Neutrophil (primary cell): ENCODE results near the gene NOP9.
A peak's percentile ranks its signal among the peaks of the same experiment; 100 is the strongest.

ENCODE experiments used
- H3K27ac ChIP-seq: fragments of 200-600 bp; sonication (generic); 2 replicates; pipeline ENCODE4 v1.5.1; 2016; ENCODE audit warnings: mild to moderate bottlenecking, moderate library complexity
- H3K27me3 ChIP-seq: fragments of 200-600 bp; sonication (generic); 2 replicates; pipeline ENCODE4 v1.6.0; 2016; ENCODE audit warnings: mild to moderate bottlenecking
- H3K36me3 ChIP-seq: fragments of 200-600 bp; sonication (generic); 2 replicates; pipeline ENCODE4 v1.5.1; 2017
- H3K4me1 ChIP-seq, 2 experiments: fragments of 200-600 bp in 1 of 2; sonication (generic) in 1 of 2; 1 replicate in 1 of 2; 2 replicates in 1 of 2; pipeline versions ENCODE4 v1.5.1 to v1.6.1; 2013 to 2016; ENCODE audit warnings: low read depth in 1 of 2, low read length in 1 of 2, mild to moderate bottlenecking in 1 of 2, moderate library complexity in 1 of 2; ENCODE audit not compliant: control insufficient read depth in 1 of 2, insufficient read depth in 1 of 2
- H3K4me3 ChIP-seq, 2 experiments: fragments of 200-600 bp in 1 of 2; sonication (generic) in 1 of 2; 1 replicate in 1 of 2; 2 replicates in 1 of 2; pipeline ENCODE4 v1.5.1; 2013 to 2016; ENCODE audit warnings: low read depth in 1 of 2, low read length in 1 of 2, mild to moderate bottlenecking in 1 of 2, moderate library complexity in 1 of 2
- H3K9me3 ChIP-seq: fragments of 200-600 bp; sonication (generic); 2 replicates; pipeline ENCODE4 v1.5.1; 2016
- TF ChIP-seq, protein P1 (sequence below): fragments of 200-600 bp; sonication (generic); IDR thresholded peaks from 2 replicates; pipeline ENCODE4 v1.5.1; 2016; ENCODE audit warnings: antibody characterized with exemption

NOP9 gene

DNA sequence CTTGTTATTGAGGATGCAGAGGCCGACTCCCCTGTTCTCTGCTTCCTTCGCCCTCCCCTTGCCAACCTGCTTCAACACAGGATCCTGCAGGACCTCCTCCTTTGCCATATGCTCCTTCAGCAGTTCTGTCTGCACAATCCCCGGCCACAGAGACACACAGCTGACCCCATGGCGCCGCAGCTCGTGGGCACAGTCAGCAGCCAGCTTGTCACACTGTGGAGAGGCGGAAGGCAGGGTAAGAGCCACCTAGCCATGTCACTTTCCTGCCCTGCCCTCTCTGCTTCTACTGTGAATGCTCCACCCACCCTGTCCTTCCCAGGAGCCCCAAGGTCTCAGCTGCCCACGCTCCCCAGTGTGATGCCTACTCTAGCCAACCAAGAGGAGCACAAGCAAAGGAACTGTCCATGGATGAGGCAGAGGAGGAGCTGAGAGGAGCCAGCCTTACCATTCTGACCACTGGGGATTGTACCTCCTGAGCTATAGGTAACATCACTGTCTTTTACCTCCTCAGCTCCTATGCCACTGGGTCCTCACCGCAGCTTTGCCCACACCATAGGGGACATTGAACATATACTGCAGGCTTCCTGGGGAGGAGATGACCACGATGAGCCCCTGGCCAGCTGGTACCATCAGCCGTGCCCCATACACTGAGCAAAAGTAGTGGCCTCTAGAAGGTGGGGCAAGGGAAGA, 7.4 kb upstream of the NOP9 start:
- no peak overlapping the region for H3K27ac ChIP-seq
- TF ChIP-seq, protein P1, sequence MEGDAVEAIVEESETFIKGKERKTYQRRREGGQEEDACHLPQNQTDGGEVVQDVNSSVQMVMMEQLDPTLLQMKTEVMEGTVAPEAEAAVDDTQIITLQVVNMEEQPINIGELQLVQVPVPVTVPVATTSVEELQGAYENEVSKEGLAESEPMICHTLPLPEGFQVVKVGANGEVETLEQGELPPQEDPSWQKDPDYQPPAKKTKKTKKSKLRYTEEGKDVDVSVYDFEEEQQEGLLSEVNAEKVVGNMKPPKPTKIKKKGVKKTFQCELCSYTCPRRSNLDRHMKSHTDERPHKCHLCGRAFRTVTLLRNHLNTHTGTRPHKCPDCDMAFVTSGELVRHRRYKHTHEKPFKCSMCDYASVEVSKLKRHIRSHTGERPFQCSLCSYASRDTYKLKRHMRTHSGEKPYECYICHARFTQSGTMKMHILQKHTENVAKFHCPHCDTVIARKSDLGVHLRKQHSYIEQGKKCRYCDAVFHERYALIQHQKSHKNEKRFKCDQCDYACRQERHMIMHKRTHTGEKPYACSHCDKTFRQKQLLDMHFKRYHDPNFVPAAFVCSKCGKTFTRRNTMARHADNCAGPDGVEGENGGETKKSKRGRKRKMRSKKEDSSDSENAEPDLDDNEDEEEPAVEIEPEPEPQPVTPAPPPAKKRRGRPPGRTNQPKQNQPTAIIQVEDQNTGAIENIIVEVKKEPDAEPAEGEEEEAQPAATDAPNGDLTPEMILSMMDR, result no peak
- no peaks in the 10 kb centered on the region for H3K9me3 ChIP-seq
- H3K4me3 ChIP-seq, result no peak overlapping the region
- H3K36me3 ChIP-seq, result peaks cover 70% of the 10 kb centered on the region
- H3K4me1 ChIP-seq, result peaks cover 8 to 10% of the 10 kb centered on the region in 2 experiments
- no peaks in the 10 kb centered on the region for H3K27me3 ChIP-seq

DNA sequence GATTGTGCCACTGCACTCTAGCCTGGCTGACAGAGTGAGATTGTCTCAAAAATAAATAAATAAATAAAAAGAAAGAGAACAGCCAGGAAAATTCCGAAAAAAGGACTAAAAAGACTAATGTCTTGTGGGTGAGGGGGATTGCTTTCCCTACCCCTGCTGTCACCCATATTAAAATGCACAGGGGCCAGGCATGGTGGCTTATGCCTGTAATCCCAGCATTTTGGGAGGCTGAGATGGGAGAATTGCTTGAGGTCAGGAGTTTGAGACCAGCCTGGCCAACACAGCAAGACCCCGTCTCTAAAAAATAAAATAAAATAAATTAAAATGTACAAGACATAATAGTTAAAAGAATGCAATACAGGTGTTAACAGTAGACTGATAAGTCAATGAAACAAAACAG, 6.1 kb upstream of the NOP9 start:
- H3K36me3 ChIP-seq, result peaks cover 70% of the 10 kb centered on the region
- no peaks in the 10 kb centered on the region for H3K9me3 ChIP-seq
- TF ChIP-seq, protein P1, result no peak
- no peaks in the 10 kb centered on the region for H3K27me3 ChIP-seq
- H3K27ac ChIP-seq, result no peak overlapping the region
- no peak overlapping the region for H3K4me3 ChIP-seq
- H3K4me1 ChIP-seq, result peaks cover 21% of the 10 kb centered on the region in 2 experiments

- Histone ChIP-seq H3K4me1 (peaks cover 42 to 49% of the 10 kb centered on the region in 2 experiments), H3K9me3 (no peaks in the 10 kb centered on the region), H3K4me3 (no peak overlapping the region), H3K27me3 (no peaks in the 10 kb centered on the region), H3K27ac (peak overlapping the region; percentile 68), H3K36me3 (peaks cover 45% of the 10 kb centered on the region)
- TF ChIP-seq, protein P1, result peak; percentile 89
These were observed 3.1 kb upstream of the NOP9 start for GRCh38 chr14:24296341-24297157.

DNA sequence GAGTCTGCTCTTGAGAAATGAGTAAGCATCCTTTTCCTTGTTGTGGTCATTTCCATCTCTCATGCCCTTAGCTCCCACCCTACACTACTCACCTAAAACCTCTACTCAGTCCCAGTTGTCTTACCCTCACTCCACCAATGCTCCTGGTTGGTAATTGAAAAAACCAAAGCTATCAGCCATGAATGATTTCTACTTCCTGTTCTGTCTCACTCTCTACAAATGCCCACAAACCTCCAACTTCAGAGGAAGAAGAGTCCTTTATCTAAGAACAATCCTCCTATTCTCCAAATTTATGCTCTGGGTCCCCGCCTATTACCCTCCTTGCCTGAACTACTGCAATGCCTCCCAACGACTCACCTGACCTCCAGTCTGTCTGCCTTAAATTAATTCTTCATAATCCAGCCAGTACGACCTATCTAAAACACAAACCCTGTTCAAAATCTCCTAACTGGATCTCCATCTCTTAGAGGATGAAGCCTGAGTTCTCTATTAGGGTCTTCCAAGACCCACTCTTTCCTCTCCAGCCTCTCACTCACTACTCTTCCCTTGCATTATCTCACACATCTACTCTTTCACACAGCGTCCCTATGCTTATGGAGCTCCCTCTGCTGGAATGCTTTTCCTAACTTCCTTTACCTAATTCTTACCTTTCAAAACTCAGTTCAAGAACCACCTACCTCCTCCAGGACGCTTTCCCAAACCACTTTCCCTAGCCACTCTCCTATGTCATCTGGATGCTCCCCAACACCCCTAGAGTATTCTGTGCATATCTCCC, 2.3 kb upstream of the NOP9 start:
- Histone ChIP-seq H3K4me3 (no peak overlapping the region), H3K36me3 (peaks cover 37% of the 10 kb centered on the region), H3K27ac (peak overlapping the region; percentile 68)

GRCh38 chr14:24298892-24299254, 777 bp upstream of the NOP9 start:
- Histone ChIP-seq H3K27me3 (no peaks in the 10 kb centered on the region), H3K36me3 (peaks cover 34% of the 10 kb centered on the region), H3K27ac (peak overlapping the region; percentile 87)

More for the DNA sequence above, 2.3 kb upstream of the NOP9 start:
- Histone ChIP-seq H3K4me1 (peaks cover 42 to 49% of the 10 kb centered on the region in 2 experiments), H3K9me3 (no peaks in the 10 kb centered on the region), H3K27me3 (no peaks in the 10 kb centered on the region)
- TF ChIP-seq, protein P1, result no peak

More at GRCh38 chr14:24298892-24299254, 777 bp upstream of the NOP9 start:
- Histone ChIP-seq H3K4me3 (peak overlapping the region; percentile 88 to 91), H3K9me3 (no peaks in the 10 kb centered on the region), H3K4me1 (peaks cover 42 to 49% of the 10 kb centered on the region in 2 experiments)
- TF ChIP-seq, protein P1, result no peak
